CD14-positive monocyte (primary cell): ENCODE measurements around the gene RSPRY1. TPM values are rescaled to one million over a fixed set of nuclear protein-coding genes. Genes with fewer than 3 reads are reported as not detected.

Experiments used
- DNase-seq, 3 donors: peaks; one replicate each; pipeline ENCODE4 v3.0.0-alpha.2; 2011 to 2022
- H2AFZ ChIP-seq: 2 replicates; pipeline ENCODE4 v1.6.0; 2012; ENCODE audit warnings: mild to moderate bottlenecking, low read depth, low read length, inconsistent platforms; ENCODE audit not compliant: insufficient read depth, poor library complexity, severe bottlenecking
- H3K27ac ChIP-seq, 2 donors: 1 replicate in 1 of 2; 2 replicates in 1 of 2; pipeline ENCODE4 v1.5.1; 2012 to 2013; ENCODE audit warnings: low read length in 2 of 2, control low read depth in 1 of 2, inconsistent platforms in 1 of 2, low read depth in 1 of 2, mild to moderate bottlenecking in 1 of 2
- H3K27me3 ChIP-seq, 2 donors: one replicate each; pipeline versions ENCODE4 v1.6.0 to v1.6.1; 2011 to 2013; ENCODE audit warnings: low read length in 2 of 2; ENCODE audit not compliant: control insufficient read depth in 2 of 2, insufficient read depth in 2 of 2
- H3K36me3 ChIP-seq, 2 donors: replicated peaks in 1 of 2; 1 replicate in 1 of 2; 2 replicates in 1 of 2; pipeline versions ENCODE4 v1.5.1 to v1.6.1; 2012 to 2013; ENCODE audit warnings: low read length in 2 of 2, control low read depth in 1 of 2, inconsistent platforms in 1 of 2, mild to moderate bottlenecking in 1 of 2; ENCODE audit not compliant: insufficient read depth in 2 of 2, control insufficient read depth in 1 of 2
- H3K4me1 ChIP-seq, 2 donors: 1 replicate in 1 of 2; 2 replicates in 1 of 2; pipeline versions ENCODE4 v1.5.1 to v1.6.1; 2012 to 2013; ENCODE audit warnings: low read length in 2 of 2, control low read depth in 1 of 2, inconsistent platforms in 1 of 2, mild to moderate bottlenecking in 1 of 2, moderate library complexity in 1 of 2; ENCODE audit not compliant: insufficient read depth in 2 of 2, control insufficient read depth in 1 of 2
- H3K4me2 ChIP-seq: replicated peaks from 2 replicates; pipeline ENCODE3; 2012; ENCODE audit warnings: low read length, moderate library complexity, mild to moderate bottlenecking; ENCODE audit not compliant: poor library complexity, severe bottlenecking; ENCODE audit errors: extremely low read depth
- H3K4me3 ChIP-seq, 3 experiments: fragments of 200-600 bp in 1 of 3; sonication (generic) in 1 of 3; replicated peaks in 1 of 3; 1 replicate in 2 of 3; 2 replicates in 1 of 3; pipeline ENCODE4 v1.5.1; 2011 to 2013; ENCODE audit warnings: low read length in 3 of 3, mild to moderate bottlenecking in 3 of 3, control low read depth in 2 of 3, low read depth in 2 of 3, inconsistent platforms in 1 of 3, moderate library complexity in 1 of 3
- H3K79me2 ChIP-seq: 2 replicates; pipeline ENCODE4 v1.6.0; 2012; ENCODE audit warnings: mild to moderate bottlenecking, control low read depth, inconsistent platforms, low read length, moderate library complexity; ENCODE audit not compliant: insufficient read depth
- H3K9ac ChIP-seq: 2 replicates; pipeline ENCODE4 v1.6.0; 2017; ENCODE audit warnings: low read length, mild to moderate bottlenecking; ENCODE audit not compliant: insufficient read depth, poor library complexity, severe bottlenecking
- H3K9me3 ChIP-seq, 2 donors: replicated peaks in 1 of 2; 1 replicate in 1 of 2; 2 replicates in 1 of 2; pipeline versions ENCODE4 v1.5.1 to v1.6.1; 2012 to 2013; ENCODE audit warnings: low read length in 2 of 2, control low read depth in 1 of 2; ENCODE audit not compliant: control insufficient read depth in 1 of 2, insufficient read depth in 1 of 2
- H4K20me1 ChIP-seq: 2 replicates; pipeline ENCODE4 v1.6.0; 2012; ENCODE audit warnings: mild to moderate bottlenecking, low read length, control low read depth, moderate library complexity; ENCODE audit not compliant: insufficient read depth
- H3K27ac Mint-ChIP-seq, 7 donors: one replicate each; pipeline ENCODE4 v1.8.0; 2020; ENCODE audit warnings: mild to moderate bottlenecking in 7 of 7, mixed read lengths in 7 of 7, moderate library complexity in 6 of 7, inconsistent platforms in 2 of 7
- H3K27me3 Mint-ChIP-seq, 3 donors: one replicate each; pipeline ENCODE4 v1.8.0; 2021 to 2022; ENCODE audit warnings: low read depth in 3 of 3, mild to moderate bottlenecking in 3 of 3, mixed read lengths in 3 of 3, moderate library complexity in 3 of 3, inconsistent platforms in 1 of 3
- H3K36me3 Mint-ChIP-seq, 2 donors: one replicate each; pipeline ENCODE4 v1.8.0; 2020; ENCODE audit warnings: mixed read lengths in 2 of 2, inconsistent platforms in 1 of 2, mild to moderate bottlenecking in 1 of 2
- H3K4me1 Mint-ChIP-seq: one replicate; pipeline ENCODE4 v1.8.0; 2020; ENCODE audit warnings: mild to moderate bottlenecking, mixed read lengths
- H3K4me3 Mint-ChIP-seq, 2 donors: one replicate each; pipeline ENCODE4 v1.8.0; 2020; ENCODE audit warnings: mild to moderate bottlenecking in 2 of 2, mixed read lengths in 2 of 2, moderate library complexity in 1 of 2
- H3K9me3 Mint-ChIP-seq, 7 donors: one replicate each; pipeline ENCODE4 v1.8.0; 2020 to 2022; ENCODE audit warnings: mixed read lengths in 7 of 7, mild to moderate bottlenecking in 6 of 7, moderate library complexity in 6 of 7, inconsistent platforms in 2 of 7
- CTCF ChIP-seq: fragments of 200-600 bp; IDR thresholded peaks from one replicate; pipeline ENCODE4 v1.8.0; 2022; ENCODE audit warnings: antibody characterized with exemption, mild to moderate bottlenecking
- WGBS: methylation state at CpG from one replicate; pipeline ENCODE4 v1.1.5; 2013; ENCODE audit warnings: missing lambda C conversion rate; ENCODE audit not compliant: insufficient coverage; 5-methylcytosine and 5-hydroxymethylcytosine counted together
- intact Hi-C, 2 donors: fragments of 100-400 bp; cut with micrococcal nuclease; formaldehyde crosslinking; loops; one replicate each; pipeline versions ENCODE4 v1.15.0 to v1.15.1; 2023
- polyA plus RNA-seq, 3 donors: library from polyadenylated mRNA; depleted of rRNA in 1 of 3; unstranded in 2 of 3; stranded (reverse) in 1 of 3; fragments of 300-500 nt in 2 of 3; fragments of >200 nt in 1 of 3; fragmentation: Illumina TruSeq in 2 of 3; gene quantifications; 1 replicate in 2 of 3; 2 replicates in 1 of 3; pipeline ENCODE4 v1.2.3, GENCODE V29; 2012 to 2021

Gene RSPRY1
- polyA plus RNA-seq, 3 donors: 15.7 to 28.3 (median 21.3) TPM

GRCh38 chr16:57278494-57278893 lies 92.4 kb downstream of the RSPRY1 start:
- H3K36me3 Mint-ChIP-seq: peaks cover 0 to under 1% of the 10 kb centered on the region in 2 donors
- Histone ChIP-seq H3K79me2 (no peaks in the 10 kb centered on the region), H3K9me3 (no peaks in the 10 kb centered on the region), H2AFZ (no peak overlapping the region), H3K36me3 (no peaks in the 10 kb centered on the region), H3K9ac (no peak overlapping the region), H3K4me3 (no peak overlapping the region), H3K4me1 (peaks cover 40 to 57% of the 10 kb centered on the region in 2 donors), H3K27me3 (peaks cover 2 to 19% of the 10 kb centered on the region in 2 donors), H4K20me1 (no peaks in the 10 kb centered on the region), H3K4me2 (no peak overlapping the region), H3K27ac (no peak overlapping the region)
- no peak overlapping the region for H3K27ac Mint-ChIP-seq
- H3K9me3 Mint-ChIP-seq: peaks cover 0 to 8% (median 2%) of the 10 kb centered on the region in 7 donors
- 90% methylated on average over 2 of the region's 4 CpGs for WGBS
- no peak overlapping the region for H3K4me3 Mint-ChIP-seq
- intact Hi-C loops: no loop called here
- peaks cover 53% of the 10 kb centered on the region for H3K4me1 Mint-ChIP-seq
- H3K27me3 Mint-ChIP-seq: peaks cover 25 to 31% (median 30%) of the 10 kb centered on the region in 3 donors
- no peak for TF ChIP-seq CTCF
- DNase-seq: no peak

- WGBS: 76% methylated on average over 5 of the region's 7 CpGs
- peaks cover 3 to 4% of the 10 kb centered on the region in 2 donors for H3K36me3 Mint-ChIP-seq
- DNase-seq: no peak
- H3K9me3 ChIP-seq: peaks cover 0 to 4% of the 10 kb centered on the region in 2 donors
- H2AFZ ChIP-seq: no peak overlapping the region
- peaks cover 54% of the 10 kb centered on the region for H3K4me1 Mint-ChIP-seq
- no peak overlapping the region for H3K4me3 ChIP-seq
- H3K27ac ChIP-seq: no peak overlapping the region
- peak overlapping the region in 1 of 2 donors; percentile 36 for H3K4me3 Mint-ChIP-seq
- intact Hi-C loops: loop anchor here in 1 of 2 donors (5.0 kb wide), 1 partner anchor 33 kb away; the partner anchor contains the start of gene ARL2BP
- H4K20me1 ChIP-seq: no peaks in the 10 kb centered on the region
- no peaks in the 10 kb centered on the region for H3K36me3 ChIP-seq
- peaks cover 42 to 58% of the 10 kb centered on the region in 2 donors for H3K4me1 ChIP-seq
- H3K4me2 ChIP-seq: no peak overlapping the region
- H3K27ac Mint-ChIP-seq: peak overlapping the region in 2 of 7 donors; percentile 6 to 14
- no peaks in the 10 kb centered on the region for H3K79me2 ChIP-seq
- H3K27me3 ChIP-seq: peaks cover 11 to 31% of the 10 kb centered on the region in 2 donors
- no peak overlapping the region for H3K9ac ChIP-seq
- peaks cover 0 to 14% (median 4%) of the 10 kb centered on the region in 7 donors for H3K9me3 Mint-ChIP-seq
- H3K27me3 Mint-ChIP-seq: peaks cover 34 to 46% (median 42%) of the 10 kb centered on the region in 3 donors
- TF ChIP-seq CTCF: no peak
Observed at GRCh38 chr16:57279780-57280638, 93.9 kb downstream of the RSPRY1 start.
